ENCODE results near the gene LLGL2. TPM values are rescaled to one million over a fixed set of nuclear protein-coding genes. Genes with fewer than 3 reads are reported as not detected.

The LLGL2 gene
- polyA plus RNA-seq, 3 donors = 66.7 to 107 (median 99.7) TPM

- DNase-seq = no peak
Observed at GRCh38 chr17:75610103-75610984, 84.8 kb downstream of the LLGL2 start.

DNA sequence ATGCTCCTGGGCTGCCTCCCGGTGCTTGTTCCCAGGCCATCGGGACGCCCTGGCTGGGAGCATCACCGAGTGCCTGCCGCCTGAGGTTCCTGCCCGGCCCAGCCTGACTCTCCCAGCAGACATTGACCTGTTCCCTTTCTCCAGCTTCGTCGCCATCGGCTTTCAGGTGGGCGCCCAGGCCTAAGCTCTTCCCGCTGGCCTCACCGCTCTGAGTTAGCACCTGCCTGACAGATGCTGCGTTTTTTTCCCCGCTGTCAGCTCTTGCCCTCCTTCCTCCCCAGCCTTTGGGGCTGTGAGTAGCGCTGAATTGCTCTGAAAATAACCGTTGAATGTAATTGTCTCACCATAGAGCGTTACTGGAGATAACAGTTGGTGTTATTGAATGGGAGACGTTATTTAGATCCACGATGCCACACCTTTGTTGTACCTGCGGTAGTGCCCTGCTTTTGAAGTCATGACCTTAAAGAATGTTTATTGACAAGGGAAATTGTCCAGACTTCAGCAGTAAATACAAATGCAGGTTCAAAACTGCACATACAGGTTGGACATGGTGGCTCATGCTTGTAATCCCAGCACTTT is 86.4 kb downstream of the LLGL2 start:
- no peak for DNase-seq

DNA sequence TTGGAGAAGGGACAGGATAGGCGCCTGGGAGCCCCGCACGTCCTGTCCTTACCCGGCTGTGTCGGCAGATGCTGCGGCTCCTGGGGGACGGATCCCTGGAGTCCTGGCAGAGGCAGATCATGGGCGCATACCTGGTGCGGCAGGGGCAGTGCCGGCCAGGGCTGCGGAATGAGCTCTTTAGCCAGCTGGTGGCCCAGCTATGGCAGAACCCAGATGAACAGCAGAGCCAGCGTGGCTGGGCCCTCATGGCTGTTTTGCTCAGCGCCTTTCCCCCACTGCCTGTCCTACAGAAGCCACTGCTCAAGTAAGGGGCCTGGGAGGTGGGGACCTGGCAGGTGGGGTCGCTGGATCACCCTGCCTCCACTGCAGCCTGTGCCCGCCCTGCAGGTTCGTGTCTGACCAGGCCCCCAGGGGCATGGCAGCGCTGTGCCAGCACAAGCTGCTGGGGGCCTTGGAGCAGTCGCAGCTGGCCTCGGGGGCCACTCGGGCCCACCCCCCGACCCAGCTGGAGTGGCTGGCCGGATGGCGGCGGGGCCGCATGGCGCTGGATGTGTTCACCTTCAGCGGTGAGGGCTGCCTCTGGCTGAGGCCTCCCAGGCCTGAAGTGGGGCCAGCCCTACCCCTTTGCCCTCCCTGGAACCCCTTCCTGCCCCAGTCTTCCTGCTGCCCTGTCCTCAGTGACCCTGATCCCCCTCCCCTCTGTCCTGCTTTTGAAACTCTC is 87.6 kb downstream of the LLGL2 start:
- no peak for DNase-seq

GRCh38 chr17:75614006-75614405 is 88.5 kb downstream of the LLGL2 start:
- DNase-seq = no peak

DNA sequence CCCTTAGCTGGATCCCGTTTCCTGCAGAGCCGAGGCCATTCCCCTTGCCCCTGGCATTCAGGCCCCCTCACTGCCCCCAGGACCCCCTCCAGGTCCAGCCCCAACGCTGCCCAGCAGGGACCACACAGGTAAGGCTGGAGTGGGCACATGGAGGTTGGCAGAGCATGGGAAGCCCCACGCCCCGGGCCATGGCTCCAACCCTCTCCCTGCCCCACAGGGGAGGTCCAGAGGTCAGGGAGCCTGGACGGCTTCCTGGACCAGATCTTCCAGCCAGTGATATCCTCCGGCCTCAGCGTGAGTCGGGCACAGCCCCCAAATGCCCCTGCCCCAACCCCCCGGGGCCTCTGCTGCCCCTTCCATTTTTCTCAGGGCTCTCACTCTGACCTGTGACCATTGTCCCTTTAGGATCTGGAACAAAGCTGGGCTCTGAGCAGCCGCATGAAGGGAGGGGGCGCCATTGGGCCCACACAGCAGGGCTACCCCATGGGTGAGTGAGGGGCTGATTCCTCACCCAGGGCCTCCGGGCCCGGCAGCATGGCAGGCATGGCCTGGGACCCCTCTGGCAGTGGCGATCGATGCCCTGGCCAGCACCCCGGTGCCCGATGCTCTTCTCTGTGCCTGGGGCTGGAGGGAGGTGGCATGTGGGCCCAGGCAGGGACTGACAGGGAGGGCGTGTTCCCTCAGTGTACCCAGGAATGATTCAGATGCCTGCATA is 89.2 kb downstream of the LLGL2 start:
- no peak for DNase-seq

- DNase-seq = no peak
Observed at GRCh38 chr17:75615301-75615700, 89.8 kb downstream of the LLGL2 start.

- no peak for DNase-seq
Observed at GRCh38 chr17:75616521-75617122, 91.1 kb downstream of the LLGL2 start.

- DNase-seq = no peak
Observed at GRCh38 chr17:75617218-75617617, 91.7 kb downstream of the LLGL2 start.

GRCh38 chr17:75617675-75618074 is 92.2 kb downstream of the LLGL2 start:
- DNase-seq = no peak

DNA sequence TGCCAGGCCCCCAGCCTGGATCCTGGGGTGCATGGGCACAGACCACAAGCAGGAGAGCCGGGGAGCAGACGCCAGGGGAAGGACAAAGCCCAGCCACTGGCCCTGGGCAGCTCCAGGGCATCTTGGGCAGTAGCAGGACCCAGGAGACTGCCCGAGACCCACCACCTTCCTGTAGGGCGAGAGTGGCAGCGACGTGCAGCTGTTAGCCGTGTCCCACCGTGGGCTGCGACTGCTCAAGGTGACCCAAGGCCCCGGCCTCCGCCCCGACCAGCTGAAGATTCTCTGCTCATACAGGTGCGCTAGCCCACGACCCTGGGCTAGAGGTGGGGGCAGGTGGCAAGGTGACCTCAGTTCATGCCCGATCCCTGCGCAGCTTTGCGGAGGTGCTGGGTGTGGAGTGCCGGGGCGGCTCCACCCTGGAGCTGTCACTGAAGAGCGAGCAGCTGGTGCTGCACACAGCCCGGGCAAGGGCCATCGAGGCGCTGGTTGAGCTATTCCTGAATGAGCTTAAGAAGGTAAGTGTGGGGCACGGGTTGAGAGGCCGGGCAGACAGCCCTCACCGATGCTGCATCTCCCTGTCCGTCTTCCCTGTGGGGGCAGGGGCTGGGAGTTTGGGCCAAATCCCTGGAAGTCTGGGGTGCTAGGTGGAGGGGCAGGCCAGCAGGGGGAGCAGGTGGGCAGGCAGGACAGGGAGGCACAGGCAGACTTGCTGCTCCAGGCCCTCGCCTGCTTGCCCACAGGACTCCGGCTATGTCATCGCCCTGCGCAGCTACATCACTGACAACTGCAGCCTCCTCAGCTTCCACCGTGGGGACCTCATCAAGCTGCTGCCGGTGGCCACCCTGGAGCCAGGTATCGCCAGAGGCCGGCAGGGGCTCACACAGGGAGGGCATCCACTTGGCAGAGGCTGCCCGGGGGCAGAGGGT is 94.3 kb downstream of the LLGL2 start:
- DNase-seq = no peak

GRCh38 chr17:75621489-75621888 is 96.0 kb downstream of the LLGL2 start:
- DNase-seq = no peak

GRCh38 chr17:75622076-75622475 is 96.6 kb downstream of the LLGL2 start:
- no peak for DNase-seq

GRCh38 chr17:75622771-75623273 is 97.3 kb downstream of the LLGL2 start:
- DNase-seq = no peak

GRCh38 chr17:75623386-75623785 is 97.9 kb downstream of the LLGL2 start:
- DNase-seq = no peak

DNA sequence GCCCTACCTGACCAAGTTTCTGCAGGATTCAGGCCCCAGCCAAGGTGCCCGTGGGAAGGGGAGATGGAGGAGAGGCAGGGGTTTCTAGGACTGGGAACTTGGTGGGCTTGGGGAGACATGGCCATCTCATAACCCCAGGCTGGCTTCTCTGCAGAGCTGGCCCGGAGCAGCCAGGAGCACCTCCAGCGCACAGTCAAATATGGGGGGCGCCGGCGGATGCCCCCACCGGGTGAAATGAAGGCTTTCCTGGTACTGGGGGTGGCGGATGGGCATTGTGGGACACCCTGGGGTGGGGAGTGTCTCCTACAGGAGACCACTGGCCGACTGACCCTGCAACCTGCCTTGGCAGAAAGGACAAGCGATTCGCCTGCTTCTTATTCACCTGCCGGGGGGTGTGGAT is 98.5 kb downstream of the LLGL2 start:
- DNase-seq = no peak

Other genes with a start within 250 kb of the LLGL2 start
- 10 to 100 TPM in 1 of 3 donors, 1 to 10 TPM in 2; 7.1 to 13.0 (median 8.4) TPM for gene SLC25A19, start 236.3 kb upstream of the LLGL2 start, polyA plus RNA-seq (ENCODE audit: insufficient read length in 3 of 3)
- gene GRB2, start 120.0 kb upstream of the LLGL2 start, polyA plus RNA-seq (ENCODE audit: insufficient read length in 3 of 3) = 10 to 100 TPM; 87.7 to 96.9 (median 94.9) TPM
- 100 to 1,000 TPM; 103 to 117 (median 105) TPM for gene TMEM94, start 69.1 kb upstream of the LLGL2 start, polyA plus RNA-seq (ENCODE audit: insufficient read length in 3 of 3)
- 10 to 100 TPM; 27.8 to 32.8 (median 32.7) TPM for gene CASKIN2, start 10.2 kb upstream of the LLGL2 start, polyA plus RNA-seq (ENCODE audit: insufficient read length in 3 of 3)
- gene TSEN54, start 9.2 kb upstream of the LLGL2 start, polyA plus RNA-seq (ENCODE audit: insufficient read length in 3 of 3) = 10 to 100 TPM; 45.4 to 58.8 (median 55.8) TPM
- 100 to 1,000 TPM; 130 to 193 (median 175) TPM for gene MYO15B, start 62.1 kb downstream of the LLGL2 start, polyA plus RNA-seq (ENCODE audit: insufficient read length in 3 of 3)
- gene SMIM5, start 107.7 kb downstream of the LLGL2 start, polyA plus RNA-seq (ENCODE audit: insufficient read length in 3 of 3) = 1 to 10 TPM; 6.6 to 9.2 (median 8.1) TPM
- 10 to 100 TPM; 43.5 to 62.4 (median 55.2) TPM for gene RECQL5, start 141.5 kb downstream of the LLGL2 start, polyA plus RNA-seq (ENCODE audit: insufficient read length in 3 of 3)
- gene SAP30BP, start 141.6 kb downstream of the LLGL2 start, polyA plus RNA-seq (ENCODE audit: insufficient read length in 3 of 3) = 100 to 1,000 TPM in 1 of 3 donors, 10 to 100 TPM in 2; 92.2 to 104 (median 98.5) TPM
- gene ITGB4, start 195.8 kb downstream of the LLGL2 start, polyA plus RNA-seq (ENCODE audit: insufficient read length in 3 of 3) = 10 to 100 TPM; 12.5 to 17.1 (median 16.2) TPM
- gene GALK1, start 239.5 kb downstream of the LLGL2 start, polyA plus RNA-seq (ENCODE audit: insufficient read length in 3 of 3) = 10 to 100 TPM; 33.7 to 40.4 (median 38.3) TPM